RPMI7951 (cell line): ENCODE measurements around the gene VSIG4. TPM values are rescaled to one million over a fixed set of nuclear protein-coding genes. Genes with fewer than 3 reads are reported as not detected.
"Not testable (repeated sequence)": the region's sequence is repeated elsewhere in the genome, so short reads cannot be mapped to it uniquely, and the experiment has no call there.

ENCODE experiments used
- DNase-seq: peaks from one replicate; pipeline ENCODE4 v3.0.0-alpha.2; 2012; ENCODE audit warnings: low read depth
- total RNA-seq: library from RNA; depleted of rRNA; stranded (reverse); fragments of >200 nt; shearing (Covaris generic); gene quantifications from 2 replicates; pipeline ENCODE4 v1.2.3, GENCODE V29; 2014

The VSIG4 gene
- total RNA-seq, 1 experiment from 2014 or later, result not detected

- DNase-seq, result no peak
Measured at GRCh38 chrX:66007851-66008250, 32.0 kb downstream of the VSIG4 start.

- no peak for DNase-seq
Measured at GRCh38 chrX:66005830-66006449, 33.9 kb downstream of the VSIG4 start.

DNA sequence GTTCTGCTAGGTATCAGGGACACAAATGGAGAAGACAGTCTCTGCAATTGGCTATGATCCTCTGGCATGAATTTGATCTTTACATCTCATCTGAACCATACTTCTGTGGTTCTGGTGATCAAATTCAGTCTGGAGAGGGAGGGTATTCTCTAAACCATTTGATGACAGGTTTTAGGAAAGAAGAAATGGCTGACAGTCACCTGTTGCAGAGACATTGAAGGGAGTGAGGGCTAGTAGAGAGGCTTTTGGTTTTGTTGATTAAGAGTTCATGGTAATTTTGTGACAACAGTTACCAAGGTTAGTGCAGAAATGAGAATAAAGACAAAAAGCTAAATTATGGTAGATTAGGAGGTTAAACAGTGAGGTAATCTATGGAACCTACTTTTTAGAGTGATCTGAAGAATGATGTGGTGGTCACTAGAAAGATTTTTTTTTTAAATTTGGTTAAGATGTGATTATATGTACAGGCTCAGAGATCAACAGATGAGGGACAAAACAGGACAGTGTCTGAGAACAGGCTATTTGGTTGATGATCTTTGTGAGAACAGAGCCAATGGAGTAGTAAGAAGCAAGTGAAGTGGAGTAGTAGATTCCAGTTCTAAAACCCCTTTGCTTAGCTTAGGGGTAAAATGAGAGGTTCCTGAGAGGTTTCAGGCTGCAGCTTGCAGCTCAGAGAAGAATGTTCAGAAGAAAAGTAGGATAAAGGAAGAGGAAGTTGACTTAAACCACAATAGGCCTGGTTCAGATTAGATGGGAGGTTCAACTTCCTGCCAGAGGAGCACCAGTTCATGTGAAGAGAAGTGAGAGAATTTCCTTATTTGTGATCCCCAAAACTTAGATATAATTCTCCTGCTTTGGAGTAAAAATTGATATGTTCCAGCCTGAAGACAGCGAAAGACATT lies 34.7 kb downstream of the VSIG4 start:
- DNase-seq, result no peak

GRCh38 chrX:66002824-66003680 lies 36.8 kb downstream of the VSIG4 start:
- DNase-seq, result no peak

GRCh38 chrX:66001596-66001995 lies 38.3 kb downstream of the VSIG4 start:
- no peak for DNase-seq

DNA sequence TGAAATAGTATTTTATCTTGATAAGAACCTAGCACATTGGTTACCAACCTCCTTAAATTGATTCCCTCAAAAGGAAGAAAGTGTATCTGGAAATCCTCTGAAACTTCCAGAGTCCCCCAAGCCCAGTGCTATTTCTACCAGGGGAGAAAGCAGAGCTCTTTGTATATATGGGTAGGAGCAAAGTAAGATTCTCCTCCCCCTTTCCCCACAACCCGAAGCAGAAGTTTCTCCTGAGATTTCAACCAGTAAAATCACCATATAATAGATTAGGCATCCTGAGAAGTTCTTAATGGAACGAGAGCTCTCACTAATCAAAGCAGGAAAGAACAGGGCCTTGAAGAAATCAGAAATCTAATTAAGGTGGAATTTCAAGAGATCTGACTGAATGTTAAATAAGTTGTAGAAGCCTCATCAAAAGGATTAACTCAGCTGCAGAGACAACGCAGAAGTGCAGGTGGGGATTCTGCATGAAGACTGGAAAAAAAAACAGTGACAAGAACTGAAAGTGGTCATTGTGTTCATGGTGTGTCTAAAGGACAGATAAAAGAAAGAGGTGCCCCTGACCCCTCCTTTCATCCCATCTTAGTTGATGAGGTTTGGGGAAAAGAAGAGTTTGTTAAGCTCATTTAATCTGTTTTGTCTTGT lies 39.1 kb downstream of the VSIG4 start:
- DNase-seq, result no peak

DNA sequence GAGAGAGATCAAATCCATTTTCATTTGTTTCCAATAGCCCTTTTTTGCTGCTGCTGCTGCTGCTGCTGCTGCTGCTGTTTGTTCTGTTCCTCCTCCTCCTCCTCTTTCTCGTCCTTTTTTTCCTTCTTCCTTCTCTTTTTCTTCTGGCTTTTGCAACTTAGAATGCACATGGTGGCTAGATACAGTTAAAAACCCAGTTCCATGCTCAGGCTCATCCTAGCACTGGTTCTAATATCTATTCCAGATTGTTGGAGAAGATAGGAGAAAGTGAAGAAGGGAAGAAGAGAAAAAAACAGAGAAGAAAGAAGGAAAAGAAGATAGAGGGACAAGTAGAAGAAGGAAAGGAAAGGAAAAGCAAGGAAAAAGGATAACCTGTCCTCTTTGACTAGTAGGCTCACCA lies 39.7 kb downstream of the VSIG4 start:
- DNase-seq, result no peak

DNA sequence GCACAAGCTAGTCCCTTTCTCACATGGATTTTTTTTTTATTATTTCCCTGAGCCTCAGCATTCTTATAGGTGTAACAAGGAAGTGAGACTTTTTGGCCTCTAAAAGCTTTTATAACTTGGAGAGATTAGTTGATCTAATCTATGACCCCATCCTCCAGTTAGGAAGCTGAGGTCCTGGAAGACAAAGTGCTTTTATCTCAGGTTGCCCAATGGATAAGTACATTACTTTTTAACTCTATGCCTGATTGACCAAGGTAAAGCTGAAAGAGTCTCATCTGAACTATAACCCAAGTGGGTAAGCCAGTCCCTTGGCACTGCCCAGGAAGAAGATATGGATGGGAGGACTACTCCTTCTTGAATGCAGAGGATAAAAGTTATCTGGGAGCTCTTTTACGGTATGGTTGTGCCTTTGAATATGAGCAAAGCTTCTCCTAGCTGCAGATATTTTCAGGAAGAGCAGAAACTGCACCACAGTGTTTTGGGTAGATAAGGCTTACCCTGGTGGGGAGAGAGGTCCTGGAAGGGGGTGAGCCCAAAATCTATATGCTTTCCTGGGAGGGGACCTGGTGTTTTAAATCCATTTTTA lies 40.2 kb downstream of the VSIG4 start:
- no peak for DNase-seq

DNA sequence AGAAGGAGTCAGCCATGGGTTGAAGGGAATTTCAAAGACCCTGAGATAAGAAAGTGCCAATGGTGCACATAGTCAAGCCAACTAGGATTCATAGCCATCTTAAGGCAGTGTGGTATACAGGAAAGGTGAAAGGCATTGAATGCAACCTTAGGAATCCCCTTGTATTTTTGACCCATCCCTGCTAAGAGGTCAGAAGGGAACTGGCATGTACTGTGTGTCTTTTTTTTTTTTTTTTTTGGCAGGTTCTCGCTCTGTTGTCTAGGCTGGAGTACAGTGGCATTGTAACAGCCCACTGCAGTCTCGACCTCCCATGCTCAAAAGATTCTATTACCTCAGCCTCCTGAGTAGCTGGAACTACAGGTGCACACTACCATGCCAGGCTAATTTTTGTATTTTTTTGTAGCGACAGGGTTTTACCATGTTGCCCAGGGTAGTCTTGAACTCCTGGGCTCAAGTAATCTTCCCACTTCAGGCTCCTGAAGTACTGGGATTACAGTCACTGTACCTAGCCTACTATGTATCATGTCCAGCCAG lies 40.8 kb downstream of the VSIG4 start:
- DNase-seq, result no peak

DNA sequence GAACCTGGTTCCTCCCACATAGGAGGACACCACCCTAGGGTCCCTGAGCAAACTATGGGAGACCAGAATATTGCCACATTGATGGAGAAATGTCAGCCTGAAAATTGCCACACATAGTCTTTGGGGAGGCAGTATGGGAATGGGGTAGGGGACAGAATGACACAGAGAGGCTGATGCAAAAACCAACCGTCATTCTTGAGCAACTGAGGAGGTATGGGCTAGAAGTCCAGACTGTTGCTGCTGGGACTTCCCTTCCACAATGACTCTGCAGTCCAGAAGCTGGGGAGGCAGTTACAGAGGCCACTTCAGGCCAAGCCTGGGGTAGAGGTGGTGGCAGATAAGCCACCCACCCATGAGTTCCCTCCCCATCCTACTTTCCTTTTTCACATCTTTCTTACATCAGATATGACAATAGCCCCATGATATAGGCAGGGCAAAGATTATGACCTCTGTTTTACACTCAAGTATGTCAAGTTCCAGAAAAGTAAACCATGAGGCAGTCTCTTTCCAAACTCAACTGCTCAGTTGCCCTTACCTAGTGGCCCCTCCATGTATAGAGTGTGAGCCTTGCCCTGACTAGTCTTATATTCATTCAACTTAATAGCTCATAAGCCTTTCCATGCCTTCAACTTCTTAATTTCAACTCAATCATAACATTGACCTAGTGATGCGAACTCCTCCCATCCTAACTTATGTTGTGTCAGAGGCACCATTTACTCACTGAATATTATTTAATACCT lies 41.7 kb downstream of the VSIG4 start:
- DNase-seq, result no peak

DNA sequence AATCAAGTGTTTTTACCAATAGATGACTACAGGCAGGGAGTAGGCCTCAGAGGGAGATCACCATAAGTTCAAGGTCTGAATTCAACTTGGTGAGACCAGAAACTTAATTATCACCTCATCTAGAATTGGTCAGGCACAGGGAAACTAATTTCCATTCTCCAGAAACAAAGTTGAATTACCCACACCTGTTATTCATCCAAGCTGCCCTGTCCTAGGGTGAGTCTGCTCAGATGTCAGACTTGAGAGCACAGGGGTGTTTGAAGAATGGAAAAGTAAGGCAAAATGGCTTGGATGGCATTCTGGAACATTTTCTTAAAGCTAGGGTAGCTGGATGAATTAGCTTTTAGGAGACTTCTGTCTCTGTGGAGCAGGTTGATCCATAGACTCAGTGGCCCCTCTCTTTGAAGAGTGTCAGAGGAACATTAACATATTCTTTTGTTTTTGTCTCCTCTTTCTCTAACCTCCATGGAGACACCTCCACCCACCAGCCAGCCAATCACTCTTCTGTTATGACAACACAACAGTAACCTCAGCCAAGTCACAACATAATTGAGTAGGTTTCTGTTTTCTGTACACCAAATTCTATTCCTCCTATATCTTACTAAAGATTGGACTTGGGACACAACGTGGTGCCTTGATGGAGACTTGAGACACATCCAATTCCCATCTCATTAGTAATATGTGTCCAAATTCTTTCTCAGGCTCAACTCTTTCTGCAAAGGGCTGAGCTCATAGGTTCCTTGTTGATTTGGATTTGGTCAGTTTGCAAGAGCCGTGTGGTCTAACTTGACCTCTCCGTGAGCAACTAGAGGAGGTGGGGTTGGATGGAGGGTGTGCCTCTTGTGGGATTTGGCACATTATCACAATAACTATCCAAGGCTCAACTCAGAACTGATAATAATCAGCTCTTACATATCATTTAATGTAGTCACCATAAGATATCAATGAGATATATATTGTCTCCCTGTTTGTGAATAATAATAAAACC lies 45.1 kb downstream of the VSIG4 start:
- no peak for DNase-seq

DNA sequence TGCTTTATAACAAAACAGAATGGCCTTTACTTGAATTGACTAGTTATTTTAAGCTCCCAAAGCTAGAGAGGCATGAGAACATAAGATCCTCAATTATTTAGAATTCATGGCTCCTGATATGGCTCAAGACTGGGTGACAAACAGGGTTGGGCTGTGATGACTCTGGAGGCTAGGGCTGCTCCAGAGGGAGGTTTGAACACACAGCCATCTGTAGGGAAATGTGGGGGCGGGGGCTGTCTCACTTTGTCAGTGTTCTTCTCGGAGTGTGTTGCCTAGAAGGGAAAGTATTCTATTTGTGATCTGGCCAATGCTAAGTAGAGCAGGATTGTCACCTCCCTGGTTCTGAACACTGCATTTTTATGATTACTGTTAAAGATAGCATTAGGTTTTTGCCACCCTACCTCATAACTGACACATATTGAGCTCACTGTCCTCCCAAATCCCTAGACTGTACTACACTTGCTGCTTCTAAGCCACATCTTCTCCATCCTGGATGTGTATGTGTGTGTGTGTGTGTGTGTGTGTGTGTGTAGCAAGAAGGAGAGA lies 45.9 kb downstream of the VSIG4 start:
- no peak for DNase-seq

- DNase-seq, result no peak
Measured at GRCh38 chrX:65993332-65993731, 46.5 kb downstream of the VSIG4 start.

GRCh38 chrX:65990702-65991101 lies 49.2 kb downstream of the VSIG4 start:
- no peak for DNase-seq

DNA sequence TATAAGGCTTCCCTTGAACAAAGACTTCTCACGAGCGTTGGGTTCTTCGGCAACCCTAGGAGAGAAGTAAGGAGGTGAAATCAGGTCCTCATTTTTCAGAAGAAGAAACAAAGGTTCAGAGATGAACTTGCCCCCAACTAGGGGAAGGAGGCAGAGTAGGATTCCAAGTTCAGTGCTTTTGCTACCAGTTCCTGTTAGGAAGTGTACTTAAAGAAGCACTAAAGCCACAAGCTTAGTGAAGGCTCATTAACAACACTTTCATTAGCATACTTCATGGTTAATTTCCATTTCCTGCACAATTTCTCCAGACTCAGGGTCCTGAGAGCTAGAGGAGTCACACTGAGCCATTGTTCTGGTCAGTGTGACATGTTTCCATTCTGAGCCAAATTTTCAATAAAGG lies 52.1 kb downstream of the VSIG4 start:
- no peak for DNase-seq

- DNase-seq, result peak; percentile 54
Measured at GRCh38 chrX:65985922-65986588, 53.8 kb downstream of the VSIG4 start.

- DNase-seq, result no peak
Measured at GRCh38 chrX:65985211-65985610, 54.7 kb downstream of the VSIG4 start.

- DNase-seq, result not testable (repeated sequence)
Measured at GRCh38 chrX:65977161-65977560, 62.7 kb downstream of the VSIG4 start.
